Caco-2 (cell line): ENCODE results near the gene CCDC9B. TPM values are rescaled to one million over a fixed set of nuclear protein-coding genes. Genes with fewer than 3 reads are reported as not detected.
A peak's percentile ranks its signal among the peaks of the same experiment; 100 is the strongest.

Experiments
- BruUV-seq: library from RNA; stranded (reverse); fragments of 400-500 nt; replicated peaks from 2 replicates; lab custom pipeline; 2021; lab: Mats Ljungman, UMichigan
- CTCF ChIA-PET: fragments of 300-600 bp; sonication (Branson Sonifier 250); formaldehyde crosslinking; loops from one replicate; lab custom pipeline; 2022; ENCODE audit warnings: antibody characterized with exemption; lab: Charles Lee
- POLR2A ChIA-PET: fragments of 300-600 bp; sonication (Branson Sonifier 250); formaldehyde crosslinking; loops from one replicate; lab custom pipeline; 2022; ENCODE audit warnings: antibody characterized with exemption; lab: Charles Lee
- DNase-seq, 2 experiments: peaks; one replicate each; pipeline versions ENCODE4 v3.0.0 to v3.0.0-alpha.2; 2020 to 2022
- H3K27me3 ChIP-seq: replicated peaks from 2 replicates; pipeline ENCODE4 v1.6.0; 2011; ENCODE audit warnings: low read length; ENCODE audit not compliant: control insufficient read depth, insufficient read depth
- H3K36me3 ChIP-seq: 2 replicates; pipeline ENCODE4 v1.5.1; 2011; ENCODE audit warnings: low read length; ENCODE audit not compliant: control insufficient read depth, insufficient read depth
- H3K4me1 ChIP-seq: fragments of 250-450 bp; sonication (Bioruptor Pico); 2 replicates; pipeline ENCODE4 v1.5.1; 2020; ENCODE audit warnings: mild to moderate bottlenecking
- H3K4me3 ChIP-seq: 2 replicates; pipeline ENCODE4 v1.5.1; 2011; ENCODE audit warnings: low read depth, mild to moderate bottlenecking, control low read depth, low read length
- H3K9me3 ChIP-seq: fragments of 250-450 bp; sonication (Bioruptor Pico); 2 replicates; pipeline ENCODE4 v1.5.1; 2020; ENCODE audit warnings: mild to moderate bottlenecking, moderate library complexity
- H3K27ac Mint-ChIP-seq: one replicate; pipeline ENCODE4 v1.8.0; 2022; ENCODE audit warnings: mixed read lengths; ENCODE audit not compliant: unreplicated experiment
- H3K27me3 Mint-ChIP-seq: one replicate; pipeline ENCODE4 v1.8.0; 2022; ENCODE audit warnings: mixed read lengths; ENCODE audit not compliant: insufficient read depth, unreplicated experiment
- H3K36me3 Mint-ChIP-seq: one replicate; pipeline ENCODE4 v1.8.0; 2022; ENCODE audit warnings: mild to moderate bottlenecking, mixed read lengths; ENCODE audit not compliant: insufficient read depth, unreplicated experiment
- H3K4me1 Mint-ChIP-seq: one replicate; pipeline ENCODE4 v1.8.0; 2022; ENCODE audit warnings: low read depth, mixed read lengths; ENCODE audit not compliant: unreplicated experiment
- H3K4me3 Mint-ChIP-seq: one replicate; pipeline ENCODE4 v1.8.0; 2022; ENCODE audit warnings: mild to moderate bottlenecking, moderate library complexity, mixed read lengths; ENCODE audit not compliant: unreplicated experiment
- H3K9me3 Mint-ChIP-seq: one replicate; pipeline ENCODE4 v1.8.0; 2022; ENCODE audit warnings: mixed read lengths; ENCODE audit not compliant: unreplicated experiment
- intact Hi-C: fragments of 100-400 bp; cut with micrococcal nuclease; formaldehyde crosslinking; loops from one replicate; pipeline ENCODE4 v1.10.0; 2022; ENCODE audit not compliant: unreplicated experiment
- total RNA-seq: library from RNA; stranded (reverse); gene quantifications from 2 replicates; pipeline ENCODE4 v1.2.3, GENCODE V29; 2022
- TF ChIP-seq, protein P1 (sequence below), 2 experiments: fragments of 200-600 bp in 1 of 2; IDR thresholded peaks; 1 replicate in 1 of 2; 2 replicates in 1 of 2; pipeline versions ENCODE4 v1.5.1 to v1.8.0; 2011 to 2022; ENCODE audit warnings: antibody characterized with exemption in 1 of 2, control low read depth in 1 of 2, inconsistent platforms in 1 of 2, low read depth in 1 of 2, low read length in 1 of 2, mild to moderate bottlenecking in 1 of 2, moderate library complexity in 1 of 2; ENCODE audit not compliant: insufficient read depth in 1 of 2, severe bottlenecking in 1 of 2, unreplicated experiment in 1 of 2

The CCDC9B gene
- total RNA-seq, 1 experiment from 2014 or later: 0.86 TPM

DNA sequence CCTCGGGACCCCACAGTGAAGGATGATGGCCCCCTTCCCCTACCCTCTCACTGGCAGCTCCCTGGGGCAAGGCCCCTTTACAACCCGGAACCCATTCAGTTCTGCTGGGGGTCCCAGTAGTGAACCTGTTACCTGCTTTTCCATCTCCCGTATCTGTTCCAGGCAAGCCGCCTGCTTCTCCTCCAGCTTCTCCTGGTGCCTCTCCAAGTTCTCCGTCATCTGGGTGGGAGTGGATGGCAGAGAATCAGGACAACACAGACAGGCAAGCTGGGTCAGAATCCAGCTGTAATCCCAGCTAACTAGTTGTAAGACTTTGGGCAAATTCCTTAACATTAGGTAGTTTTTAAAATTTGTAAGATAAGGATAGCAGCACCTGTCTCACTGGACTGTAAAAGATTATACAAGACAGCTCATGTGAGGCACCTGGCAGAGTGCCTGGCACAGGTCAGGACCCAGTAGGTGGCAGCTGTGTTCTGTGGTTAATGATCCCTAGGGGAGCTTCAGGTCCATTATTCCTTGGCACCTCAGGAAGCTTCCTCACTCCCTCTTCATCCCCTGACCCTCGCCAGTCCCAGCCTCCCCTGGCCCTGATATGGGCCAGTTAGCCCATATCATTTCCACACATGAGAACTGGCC lies 51.5 kb downstream of the CCDC9B start:
- H3K4me3 Mint-ChIP-seq: peak overlapping the region; percentile 76
- CTCF ChIA-PET: interaction anchor here (1.4 to 1.9 kb wide), 3 partner anchors 10 to 21 kb away, joined by 3 to 9 read pairs (median 7); no protein-coding TSS in a partner anchor
- intact Hi-C loops: no loop called here

DNA sequence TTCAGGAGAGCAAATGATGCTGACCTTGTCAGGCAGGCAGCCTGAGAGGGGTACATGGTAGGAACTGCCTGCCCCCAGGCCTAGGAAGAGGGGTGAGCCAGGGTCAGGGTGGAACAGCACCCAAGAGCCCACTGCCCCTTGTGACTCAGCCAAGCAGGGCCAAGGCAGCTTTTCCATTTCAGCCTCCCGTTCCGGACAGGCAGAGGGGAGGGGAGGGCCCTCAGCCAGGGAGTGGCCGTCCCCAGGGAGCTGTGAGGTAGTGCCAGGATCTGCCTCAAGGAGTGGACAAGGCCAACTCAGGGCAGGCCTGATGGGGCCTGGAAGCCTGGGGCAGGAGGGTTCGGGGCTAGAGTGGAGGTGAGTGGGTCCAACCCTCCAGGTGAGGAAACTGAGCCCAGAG lies 52.8 kb downstream of the CCDC9B start:
- H3K4me3 Mint-ChIP-seq: no peak overlapping the region
- ChIA-PET POLR2A (no interaction called here), CTCF (interaction anchor here (1.9 kb wide), 1 partner anchor 8 kb away, joined by 7 read pairs; no protein-coding TSS in a partner anchor)
- intact Hi-C loops: no loop called here
- H3K9me3 Mint-ChIP-seq: no peaks in the 10 kb centered on the region
- H3K27me3 ChIP-seq: no peaks in the 10 kb centered on the region
- no peaks in the 10 kb centered on the region for H3K27me3 Mint-ChIP-seq
- no peak overlapping the region for H3K4me3 ChIP-seq
- H3K4me1 ChIP-seq: no peaks in the 10 kb centered on the region
- H3K9me3 ChIP-seq: no peaks in the 10 kb centered on the region
- H3K27ac Mint-ChIP-seq: no peak overlapping the region
- DNase-seq: peak in 1 of 2 experiments; percentile 28
- no peaks in the 10 kb centered on the region for H3K4me1 Mint-ChIP-seq
- BruUV-seq: no TSS peak
- H3K36me3 Mint-ChIP-seq: no peaks in the 10 kb centered on the region
- TF ChIP-seq, protein P1, sequence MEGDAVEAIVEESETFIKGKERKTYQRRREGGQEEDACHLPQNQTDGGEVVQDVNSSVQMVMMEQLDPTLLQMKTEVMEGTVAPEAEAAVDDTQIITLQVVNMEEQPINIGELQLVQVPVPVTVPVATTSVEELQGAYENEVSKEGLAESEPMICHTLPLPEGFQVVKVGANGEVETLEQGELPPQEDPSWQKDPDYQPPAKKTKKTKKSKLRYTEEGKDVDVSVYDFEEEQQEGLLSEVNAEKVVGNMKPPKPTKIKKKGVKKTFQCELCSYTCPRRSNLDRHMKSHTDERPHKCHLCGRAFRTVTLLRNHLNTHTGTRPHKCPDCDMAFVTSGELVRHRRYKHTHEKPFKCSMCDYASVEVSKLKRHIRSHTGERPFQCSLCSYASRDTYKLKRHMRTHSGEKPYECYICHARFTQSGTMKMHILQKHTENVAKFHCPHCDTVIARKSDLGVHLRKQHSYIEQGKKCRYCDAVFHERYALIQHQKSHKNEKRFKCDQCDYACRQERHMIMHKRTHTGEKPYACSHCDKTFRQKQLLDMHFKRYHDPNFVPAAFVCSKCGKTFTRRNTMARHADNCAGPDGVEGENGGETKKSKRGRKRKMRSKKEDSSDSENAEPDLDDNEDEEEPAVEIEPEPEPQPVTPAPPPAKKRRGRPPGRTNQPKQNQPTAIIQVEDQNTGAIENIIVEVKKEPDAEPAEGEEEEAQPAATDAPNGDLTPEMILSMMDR (IDR thresholded peaks at IDR 0.05; ENCODE audit: insufficient read depth in 1 of 2, low read depth in 1 of 2, low read length in 1 of 2, severe bottlenecking in 1 of 2, unreplicated experiment in 1 of 2): no peak
- H3K36me3 ChIP-seq: no peaks in the 10 kb centered on the region

More for the DNA sequence above, 51.5 kb downstream of the CCDC9B start:
- no peak for DNase-seq
- H3K27me3 Mint-ChIP-seq: no peaks in the 10 kb centered on the region
- H3K4me1 ChIP-seq: no peaks in the 10 kb centered on the region
- H3K36me3 Mint-ChIP-seq: no peaks in the 10 kb centered on the region
- H3K9me3 ChIP-seq: no peaks in the 10 kb centered on the region
- H3K4me3 ChIP-seq: no peak overlapping the region
- no peaks in the 10 kb centered on the region for H3K9me3 Mint-ChIP-seq
- H3K27me3 ChIP-seq: no peaks in the 10 kb centered on the region
- BruUV-seq: no TSS peak
- H3K27ac Mint-ChIP-seq: no peak overlapping the region
- no peaks in the 10 kb centered on the region for H3K36me3 ChIP-seq
- TF ChIP-seq, protein P1 (IDR thresholded peaks at IDR 0.05; ENCODE audit: insufficient read depth in 1 of 2, low read depth in 1 of 2, low read length in 1 of 2, severe bottlenecking in 1 of 2, unreplicated experiment in 1 of 2): no peak
- H3K4me1 Mint-ChIP-seq: no peaks in the 10 kb centered on the region
- POLR2A ChIA-PET: no interaction called here

DNA sequence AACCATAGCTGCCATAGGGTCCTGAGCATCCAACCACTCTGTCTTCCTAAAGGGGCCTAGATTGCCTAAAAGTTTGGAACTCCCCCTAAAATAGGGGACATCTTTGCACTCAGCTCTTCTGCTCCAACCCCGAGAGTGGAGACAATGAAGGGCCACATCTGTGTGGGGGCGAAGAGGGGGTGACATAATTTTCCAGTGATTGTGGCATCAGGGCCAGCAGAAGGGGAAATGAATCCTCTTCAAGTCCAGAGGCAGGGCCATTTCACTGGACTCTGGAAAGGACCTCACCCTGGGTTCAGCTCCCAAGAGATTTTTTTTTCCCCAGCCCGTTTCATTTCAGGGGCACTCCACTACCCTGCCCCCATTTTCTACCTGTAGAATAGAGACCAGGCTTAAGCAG lies 53.2 kb downstream of the CCDC9B start:
- no peak overlapping the region for H3K4me3 ChIP-seq
- Mint-ChIP-seq H3K4me1 (no peaks in the 10 kb centered on the region), H3K4me3 (no peak overlapping the region), H3K36me3 (no peaks in the 10 kb centered on the region), H3K27ac (no peak overlapping the region), H3K9me3 (no peaks in the 10 kb centered on the region), H3K27me3 (no peaks in the 10 kb centered on the region)
- H3K9me3 ChIP-seq: no peaks in the 10 kb centered on the region
- H3K4me1 ChIP-seq: no peaks in the 10 kb centered on the region
- POLR2A ChIA-PET: interaction anchor here (0.6 kb wide), 1 partner anchor 8 kb away, joined by 4 read pairs; no protein-coding TSS in a partner anchor
- DNase-seq: no peak
- BruUV-seq: no TSS peak
- no peaks in the 10 kb centered on the region for H3K27me3 ChIP-seq
- CTCF ChIA-PET: no interaction called here
- no peaks in the 10 kb centered on the region for H3K36me3 ChIP-seq
- intact Hi-C loops: no loop called here
- TF ChIP-seq, protein P1 (IDR thresholded peaks at IDR 0.05; ENCODE audit: insufficient read depth in 1 of 2, low read depth in 1 of 2, low read length in 1 of 2, severe bottlenecking in 1 of 2, unreplicated experiment in 1 of 2): no peak
